Naive thymus-derived CD4-positive, alpha-beta T cell (primary cell): ENCODE measurements around the gene STEAP3. TPM values are rescaled to one million over a fixed set of nuclear protein-coding genes. Genes with fewer than 3 reads are reported as not detected.

ENCODE experiments used
- ATAC-seq: fragments of 150-1000 bp; cut with Tn5 transposase; 2 replicates; pipeline ENCODE4 v1.10.0; 2021; ENCODE audit warnings: mild to moderate bottlenecking, moderate library complexity
- CTCF ChIA-PET: fragments of 350-600 bp; sonication (Branson Sonifier 250); formaldehyde crosslinking; loops from one replicate; lab custom pipeline; 2021; ENCODE audit warnings: antibody characterized with exemption; lab: Charles Lee
- POLR2A ChIA-PET: fragments of 350-600 bp; sonication (Branson Sonifier 250); formaldehyde crosslinking; loops from one replicate; lab custom pipeline; 2021; ENCODE audit warnings: antibody characterized with exemption, inconsistent platforms; lab: Charles Lee
- DNase-seq, 9 donors: peaks; one replicate each; pipeline versions ENCODE4 v3.0.0 to v3.0.0-alpha.2; 2020 to 2022; ENCODE audit warnings: mixed read lengths in 1 of 9
- H3K27ac ChIP-seq: one replicate; pipeline ENCODE4 v1.7.0; 2013; ENCODE audit warnings: mild to moderate bottlenecking, low read depth, low read length, moderate library complexity
- H3K27me3 ChIP-seq, 2 donors: one replicate each; pipeline ENCODE4 v1.7.0; 2013; ENCODE audit warnings: low read length in 2 of 2, mild to moderate bottlenecking in 2 of 2, moderate library complexity in 2 of 2; ENCODE audit not compliant: control insufficient read depth in 2 of 2, insufficient read depth in 2 of 2
- H3K36me3 ChIP-seq, 3 experiments: 1 replicate in 2 of 3; 2 replicates in 1 of 3; pipeline ENCODE4 v1.7.0; 2013; ENCODE audit warnings: low read length in 3 of 3, mild to moderate bottlenecking in 3 of 3, moderate library complexity in 1 of 3; ENCODE audit not compliant: insufficient read depth in 3 of 3, control insufficient read depth in 2 of 3
- H3K4me1 ChIP-seq, 2 donors: one replicate each; pipeline ENCODE4 v1.7.0; 2013; ENCODE audit warnings: low read length in 2 of 2, mild to moderate bottlenecking in 2 of 2, moderate library complexity in 1 of 2; ENCODE audit not compliant: control insufficient read depth in 2 of 2, insufficient read depth in 2 of 2
- H3K4me3 ChIP-seq: 2 replicates; pipeline ENCODE4 v1.7.0; 2013; ENCODE audit warnings: mild to moderate bottlenecking, low read length
- H3K9me3 ChIP-seq, 3 experiments: 1 replicate in 2 of 3; 2 replicates in 1 of 3; pipeline ENCODE4 v1.7.0; 2013; ENCODE audit warnings: low read length in 3 of 3; ENCODE audit not compliant: control insufficient read depth in 2 of 3
- H3K27ac Mint-ChIP-seq, 9 donors: one replicate each; pipeline ENCODE4 v1.8.0; 2020 to 2022; ENCODE audit warnings: mixed read lengths in 9 of 9, mild to moderate bottlenecking in 8 of 9, moderate library complexity in 5 of 9, inconsistent platforms in 2 of 9
- H3K27me3 Mint-ChIP-seq, 5 donors: one replicate each; pipeline ENCODE4 v1.8.0; 2021 to 2022; ENCODE audit warnings: mixed read lengths in 5 of 5, mild to moderate bottlenecking in 1 of 5
- H3K36me3 Mint-ChIP-seq, 5 donors: one replicate each; pipeline ENCODE4 v1.8.0; 2020 to 2022; ENCODE audit warnings: mixed read lengths in 5 of 5, mild to moderate bottlenecking in 3 of 5, inconsistent platforms in 1 of 5
- H3K4me1 Mint-ChIP-seq, 7 donors: one replicate each; pipeline ENCODE4 v1.8.0; 2020 to 2022; ENCODE audit warnings: mixed read lengths in 7 of 7, mild to moderate bottlenecking in 3 of 7, inconsistent platforms in 1 of 7
- H3K4me3 Mint-ChIP-seq, 10 donors: one replicate each; pipeline ENCODE4 v1.8.0; 2020 to 2022; ENCODE audit warnings: mild to moderate bottlenecking in 10 of 10, mixed read lengths in 10 of 10, moderate library complexity in 6 of 10, inconsistent platforms in 2 of 10
- H3K9me3 Mint-ChIP-seq, 11 donors: one replicate each; pipeline ENCODE4 v1.8.0; 2020 to 2022; ENCODE audit warnings: mixed read lengths in 11 of 11, mild to moderate bottlenecking in 4 of 11, inconsistent platforms in 1 of 11, moderate library complexity in 1 of 11
- intact Hi-C, 2 donors: fragments of 100-400 bp; cut with micrococcal nuclease; formaldehyde crosslinking; loops; one replicate each; pipeline ENCODE4 v1.15.1; 2023
- polyA plus RNA-seq, 2 donors: library from polyadenylated mRNA; unstranded; fragments of 300-500 nt; fragmentation: Illumina TruSeq; gene quantifications; one replicate each; pipeline ENCODE4 v1.2.3, GENCODE V29; 2021
- total RNA-seq, 6 experiments: library from RNA in 5 of 6; stranded (reverse) in 5 of 6; gene quantifications; 1 replicate in 5 of 6; 2 replicates in 1 of 6; pipeline ENCODE4 v1.2.3 and lab custom pipeline; 2021 to 2026

The STEAP3 gene
- total and polyA plus RNA-seq, 7 experiments from 2014 or later: 0.10 to 1.9 (median 0.16) TPM; not detected in 2

DNA sequence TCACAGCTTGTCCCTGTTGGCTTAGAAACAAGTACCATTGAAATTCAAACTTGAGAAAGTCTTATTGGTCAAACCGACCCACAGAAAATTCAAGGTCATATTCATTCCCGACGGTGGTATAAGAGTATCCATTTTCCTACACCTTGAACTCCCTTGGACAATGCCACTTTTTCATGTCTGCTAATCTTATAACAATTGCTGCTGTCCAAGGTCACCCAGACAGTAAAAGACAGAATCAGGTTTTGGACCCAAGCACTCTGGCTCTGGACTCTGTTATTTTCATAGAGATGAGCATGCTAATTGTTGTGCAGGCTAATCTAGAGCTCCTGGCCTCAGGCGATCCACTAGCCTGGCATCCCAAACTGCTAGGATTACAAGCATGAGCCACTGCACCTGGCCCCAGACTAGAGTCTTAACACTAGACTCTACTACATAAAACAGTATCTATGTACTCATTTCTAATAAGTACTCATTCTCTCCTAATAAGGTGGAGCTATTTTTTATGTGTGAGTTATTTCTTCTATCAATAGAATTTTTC lies 85.2 kb downstream of the STEAP3 start:
- Histone ChIP-seq H3K4me1 (no peaks in the 10 kb centered on the region), H3K27me3 (no peaks in the 10 kb centered on the region), H3K4me3 (no peak overlapping the region), H3K27ac (no peak overlapping the region), H3K36me3 (no peaks in the 10 kb centered on the region), H3K9me3 (no peaks in the 10 kb centered on the region)
- POLR2A ChIA-PET: interaction anchor here (0.7 kb wide), 1 partner anchor 17 kb away, joined by 4 read pairs; no protein-coding TSS in a partner anchor
- Mint-ChIP-seq H3K9me3 (no peaks in the 10 kb centered on the region), H3K36me3 (peaks cover 0 to 37% (median 17%) of the 10 kb centered on the region in 5 donors), H3K4me1 (no peaks in the 10 kb centered on the region), H3K4me3 (no peak overlapping the region), H3K27me3 (peaks cover 0 to 4% (median 0%) of the 10 kb centered on the region in 5 donors), H3K27ac (no peak overlapping the region)
- DNase-seq: no peak
- ATAC-seq: no peak
- CTCF ChIA-PET: no interaction called here
- intact Hi-C loops: no loop called here

DNA sequence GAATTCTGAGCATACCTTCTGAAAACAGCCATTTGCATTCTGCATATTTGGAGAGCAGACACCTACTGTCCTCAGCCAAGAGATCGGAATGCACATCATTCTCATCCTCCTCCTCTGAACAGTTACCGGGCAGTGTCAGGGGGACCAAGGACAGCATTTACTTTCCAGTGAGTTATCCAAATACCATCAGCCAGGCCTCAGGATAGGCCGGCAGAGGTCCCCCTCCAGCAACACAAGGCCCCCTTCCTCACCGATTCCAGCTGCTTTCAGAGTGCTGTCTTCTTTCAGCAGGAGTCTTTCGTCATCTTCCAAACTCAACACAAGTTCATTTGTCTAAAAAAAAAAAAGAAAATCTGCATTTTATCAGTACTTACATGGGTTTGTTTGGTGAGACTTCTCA lies 87.7 kb downstream of the STEAP3 start:
- intact Hi-C loops: no loop called here
- Mint-ChIP-seq H3K36me3 (peaks cover 0 to 33% (median 19%) of the 10 kb centered on the region in 5 donors), H3K27ac (no peak overlapping the region), H3K27me3 (no peaks in the 10 kb centered on the region), H3K9me3 (no peaks in the 10 kb centered on the region), H3K4me3 (no peak overlapping the region), H3K4me1 (no peaks in the 10 kb centered on the region)
- H3K36me3 ChIP-seq: no peaks in the 10 kb centered on the region
- H3K9me3 ChIP-seq: no peaks in the 10 kb centered on the region
- DNase-seq: no peak
- H3K27me3 ChIP-seq: no peaks in the 10 kb centered on the region
- no peak for ATAC-seq
- no peak overlapping the region for H3K27ac ChIP-seq
- no peak overlapping the region for H3K4me3 ChIP-seq
- no peaks in the 10 kb centered on the region for H3K4me1 ChIP-seq
- POLR2A ChIA-PET: no interaction called here
- CTCF ChIA-PET: no interaction called here

DNA sequence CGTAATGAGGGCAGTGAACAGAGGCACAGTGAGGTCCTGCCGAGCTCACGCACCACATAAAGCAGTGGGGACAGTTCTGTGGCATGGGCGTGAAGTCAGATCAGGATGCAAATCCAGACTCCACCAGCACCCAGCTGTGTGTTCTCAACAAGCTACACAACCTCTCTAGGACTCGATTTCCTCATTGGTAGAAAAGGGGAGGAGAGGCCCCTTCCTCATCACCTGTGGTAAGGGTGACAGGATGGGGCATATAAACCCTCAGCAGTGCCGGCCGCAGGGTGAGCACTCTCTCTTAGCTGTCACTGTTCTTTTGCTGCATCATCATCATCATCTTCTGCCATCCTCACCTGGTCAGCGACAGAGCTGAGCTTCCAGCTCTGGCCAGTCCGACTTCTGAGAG lies 88.2 kb downstream of the STEAP3 start:
- no peak overlapping the region for H3K27ac ChIP-seq
- H3K4me1 ChIP-seq: no peaks in the 10 kb centered on the region
- H3K36me3 ChIP-seq: no peaks in the 10 kb centered on the region
- DNase-seq (no peak), ATAC-seq (no peak)
- Mint-ChIP-seq H3K27ac (no peak overlapping the region), H3K27me3 (no peaks in the 10 kb centered on the region), H3K9me3 (no peaks in the 10 kb centered on the region), H3K36me3 (peaks cover 0 to 29% (median 19%) of the 10 kb centered on the region in 5 donors), H3K4me1 (no peaks in the 10 kb centered on the region), H3K4me3 (no peak overlapping the region)
- intact Hi-C loops: no loop called here
- ChIA-PET CTCF (no interaction called here), POLR2A (no interaction called here)
- no peaks in the 10 kb centered on the region for H3K27me3 ChIP-seq
- no peaks in the 10 kb centered on the region for H3K9me3 ChIP-seq
- H3K4me3 ChIP-seq: no peak overlapping the region

Other genes with a start within 250 kb of the STEAP3 start
- gene C1QL2, start 65.1 kb upstream of the STEAP3 start, total RNA-seq: not detected
- not detected for gene C1QL2, start 65.1 kb upstream of the STEAP3 start, polyA plus RNA-seq
- gene C2orf76, start 143.0 kb downstream of the STEAP3 start, total RNA-seq: 1 to 10 TPM; 5.1 to 9.2 (median 8.5) TPM
- 10 to 100 TPM; 17.1 to 19.2 TPM for gene C2orf76, start 143.0 kb downstream of the STEAP3 start, polyA plus RNA-seq
- 100 to 1,000 TPM in 1 of 5 experiments, 10 to 100 TPM in 4; 29.3 to 111 (median 42.7) TPM for gene DBI, start 143.1 kb downstream of the STEAP3 start, total RNA-seq
- gene DBI, start 143.1 kb downstream of the STEAP3 start, polyA plus RNA-seq: 100 to 1,000 TPM; 221 to 253 TPM
- gene TMEM37, start 208.0 kb downstream of the STEAP3 start, total RNA-seq: under 1 TPM in 3 of 5 experiments, not detected in 2; 0.37 to 0.51 (median 0.38) TPM
- gene TMEM37, start 208.0 kb downstream of the STEAP3 start, polyA plus RNA-seq: 1 to 10 TPM; 1.8 to 4.2 TPM